Cardiac septum (tissue), 1 donor: Measurements from ENCODE around the gene PARP16. TPM values are rescaled to one million over a fixed set of nuclear protein-coding genes. Genes with fewer than 3 reads are reported as not detected.
"Not testable (repeated sequence)": the region's sequence is repeated elsewhere in the genome, so short reads cannot be mapped to it uniquely, and the experiment has no call there.

Experiments used
- DNase-seq: peaks from one replicate; pipeline ENCODE4 v3.0.0-alpha.2; 2020; ENCODE audit warnings: low spot score
- intact Hi-C: fragments of 100-400 bp; cut with DNase I; formaldehyde crosslinking; loops from one replicate; pipeline ENCODE4 v1.14.0; 2022
- total RNA-seq: library from RNA; stranded (reverse); fragmentation: NEBNext Ultra II Directional; extraction: Animal tissue kit (Norgen Biotek cat#: 25700); gene quantifications from one replicate; pipeline ENCODE4 v1.2.1, GENCODE V29; 2021
- donor health status: DM: no; HTN: no; CAD: no.

The PARP16 gene
- total RNA-seq, 1 donor from 2014 or later = 4.7 TPM

- peak; percentile 36 for DNase-seq
- intact Hi-C loops = no loop called here
These were observed 38.0 kb downstream of the PARP16 start for GRCh38 chr15:65248511-65249255.

GRCh38 chr15:65246939-65247338 lies 39.7 kb downstream of the PARP16 start:
- intact Hi-C loops = no loop called here

GRCh38 chr15:65246026-65246714 lies 40.5 kb downstream of the PARP16 start:
- DNase-seq = no peak
- intact Hi-C loops = no loop called here

More at GRCh38 chr15:65246939-65247338, 39.7 kb downstream of the PARP16 start:
- no peak for DNase-seq

- DNase-seq = peak; percentile 78
- intact Hi-C loops = no loop called here
These were observed 41.4 kb downstream of the PARP16 start for GRCh38 chr15:65245096-65245856.

- DNase-seq = no peak
- intact Hi-C loops = no loop called here
These were observed 42.0 kb downstream of the PARP16 start for GRCh38 chr15:65244638-65245037.

- intact Hi-C loops, DNase-seq: not testable (repeated sequence)
These were observed 50.2 kb downstream of the PARP16 start for GRCh38 chr15:65236443-65236842.

- intact Hi-C loops = no loop called here
- DNase-seq = no peak
These were observed 53.0 kb downstream of the PARP16 start for GRCh38 chr15:65233696-65234095.

GRCh38 chr15:65232520-65232919 lies 54.2 kb downstream of the PARP16 start:
- intact Hi-C loops = no loop called here
- no peak for DNase-seq

GRCh38 chr15:65231306-65231705 lies 55.4 kb downstream of the PARP16 start:
- intact Hi-C loops = no loop called here
- DNase-seq = no peak

GRCh38 chr15:65226901-65227300 lies 59.8 kb downstream of the PARP16 start:
- DNase-seq, intact Hi-C loops: not testable (repeated sequence)

- intact Hi-C loops = no loop called here
These were observed 60.5 kb downstream of the PARP16 start for GRCh38 chr15:65226221-65226620.

GRCh38 chr15:65223996-65224395 lies 62.7 kb downstream of the PARP16 start:
- intact Hi-C loops = no loop called here
- no peak for DNase-seq

More at GRCh38 chr15:65226221-65226620, 60.5 kb downstream of the PARP16 start:
- DNase-seq = no peak

GRCh38 chr15:65222891-65223290 lies 63.8 kb downstream of the PARP16 start:
- intact Hi-C loops = no loop called here
- no peak for DNase-seq

- intact Hi-C loops = no loop called here
- no peak for DNase-seq
These were observed 65.0 kb downstream of the PARP16 start for GRCh38 chr15:65221697-65222096.

- intact Hi-C loops = no loop called here
These were observed 67.5 kb downstream of the PARP16 start for GRCh38 chr15:65219137-65219536.

GRCh38 chr15:65217526-65218482 lies 68.9 kb downstream of the PARP16 start:
- intact Hi-C loops = no loop called here
- DNase-seq = no peak

More at GRCh38 chr15:65219137-65219536, 67.5 kb downstream of the PARP16 start:
- DNase-seq = no peak

GRCh38 chr15:65215496-65215895 lies 71.2 kb downstream of the PARP16 start:
- intact Hi-C loops = no loop called here

GRCh38 chr15:65214010-65214409 lies 72.7 kb downstream of the PARP16 start:
- DNase-seq = no peak
- intact Hi-C loops = no loop called here

More at GRCh38 chr15:65215496-65215895, 71.2 kb downstream of the PARP16 start:
- DNase-seq = no peak

GRCh38 chr15:65213241-65213640 lies 73.4 kb downstream of the PARP16 start:
- intact Hi-C loops = no loop called here
- DNase-seq = no peak
